WTC11 (cell line): ENCODE results near the gene HIF1A. TPM values are rescaled to one million over a fixed set of nuclear protein-coding genes. Genes with fewer than 3 reads are reported as not detected.

ENCODE experiments used
- ATAC-seq: fragments of 200-7000 bp; cut with Tn5 transposase; 2 replicates; pipeline ENCODE4 v1.10.0; 2021; ENCODE audit warnings: mild to moderate bottlenecking, moderate library complexity
- CTCF ChIA-PET: fragments of 300-600 bp; sonication (Branson Sonifier 250); formaldehyde crosslinking; loops from one replicate; lab custom pipeline; 2021; ENCODE audit warnings: antibody characterized with exemption; lab: Charles Lee
- POLR2A ChIA-PET: fragments of 350-600 bp; sonication (Branson Sonifier 250); formaldehyde crosslinking; loops from one replicate; lab custom pipeline; 2021; ENCODE audit warnings: antibody characterized with exemption; lab: Charles Lee
- DNase-seq: peaks from one replicate; pipeline ENCODE4 v3.0.0; 2021; ENCODE audit warnings: low spot score
- H3K27ac Mint-ChIP-seq: 2 replicates; pipeline ENCODE4 v1.8.0; 2021; ENCODE audit warnings: mixed read lengths
- H3K27me3 Mint-ChIP-seq: 2 replicates; pipeline ENCODE4 v1.8.0; 2021; ENCODE audit warnings: low read depth, mild to moderate bottlenecking, moderate library complexity, mixed read lengths
- H3K36me3 Mint-ChIP-seq: 2 replicates; pipeline ENCODE4 v1.8.0; 2021; ENCODE audit warnings: mixed read lengths
- H3K4me1 Mint-ChIP-seq: 2 replicates; pipeline ENCODE4 v1.8.0; 2022; ENCODE audit warnings: mixed read lengths
- H3K4me3 Mint-ChIP-seq: 2 replicates; pipeline ENCODE4 v1.8.0; 2021; ENCODE audit warnings: mild to moderate bottlenecking, moderate library complexity, mixed read lengths
- H3K9me3 Mint-ChIP-seq: 2 replicates; pipeline ENCODE4 v1.8.0; 2021; ENCODE audit warnings: mixed read lengths
- ARID4B ChIP-seq: sonication (generic); formaldehyde crosslinking; IDR thresholded peaks from 2 replicates; pipeline ENCODE4 v1.8.0; 2023; ENCODE audit warnings: missing genetic modification reagents, mild to moderate bottlenecking, borderline replicate concordance
- CTCF ChIP-seq: fragments of 200-600 bp; IDR thresholded peaks from 2 replicates; pipeline ENCODE4 v1.8.0; 2022; ENCODE audit warnings: antibody characterized with exemption
- E2F5 ChIP-seq: sonication (generic); formaldehyde crosslinking; IDR thresholded peaks from 2 replicates; pipeline ENCODE4 v1.8.1; 2022; ENCODE audit warnings: mild to moderate bottlenecking, moderate library complexity, missing genetic modification reagents
- ELF4 ChIP-seq: sonication (generic); formaldehyde crosslinking; IDR thresholded peaks from 2 replicates; pipeline ENCODE4 v1.8.1; 2022; ENCODE audit warnings: low read depth, mild to moderate bottlenecking, moderate library complexity, missing genetic modification reagents
- EMX1 ChIP-seq: fragments of 250-450 bp; sonication (Bioruptor Pico); IDR thresholded peaks from 2 replicates; pipeline ENCODE4 v1.8.0; 2021; ENCODE audit warnings: mild to moderate bottlenecking
- ESRRA ChIP-seq: sonication (generic); formaldehyde crosslinking; IDR thresholded peaks from 2 replicates; pipeline ENCODE4 v1.8.1; 2022; ENCODE audit warnings: mild to moderate bottlenecking, missing genetic modification reagents, borderline replicate concordance
- FOXP1 ChIP-seq: sonication (generic); formaldehyde crosslinking; IDR thresholded peaks from 2 replicates; pipeline ENCODE4 v1.8.0; 2022; ENCODE audit warnings: missing genetic modification reagents, mild to moderate bottlenecking, moderate library complexity, borderline replicate concordance
- FOXP4 ChIP-seq: sonication (generic); formaldehyde crosslinking; IDR thresholded peaks from 2 replicates; pipeline ENCODE4 v1.8.0; 2022; ENCODE audit warnings: mild to moderate bottlenecking, missing genetic modification reagents
- HMGXB4 ChIP-seq: sonication (generic); formaldehyde crosslinking; IDR thresholded peaks from 2 replicates; pipeline ENCODE4 v1.8.1; 2023; ENCODE audit warnings: mild to moderate bottlenecking, moderate library complexity, missing genetic modification reagents
- JAZF1 ChIP-seq: fragments of 250-450 bp; sonication (Bioruptor Pico); IDR thresholded peaks from 2 replicates; pipeline ENCODE4 v1.9.0; 2021; ENCODE audit warnings: moderate library complexity, mild to moderate bottlenecking, inconsistent platforms
- MAX ChIP-seq: sonication (generic); formaldehyde crosslinking; IDR thresholded peaks from 2 replicates; pipeline ENCODE4 v1.8.0; 2022; ENCODE audit warnings: mild to moderate bottlenecking, missing genetic modification reagents
- MXD4 ChIP-seq: fragments of 250-450 bp; sonication (Bioruptor Pico); IDR thresholded peaks from 2 replicates; pipeline ENCODE4 v1.8.0; 2021; ENCODE audit warnings: mild to moderate bottlenecking, moderate library complexity, borderline replicate concordance
- SMAD3 ChIP-seq: sonication (generic); formaldehyde crosslinking; IDR thresholded peaks from 2 replicates; pipeline ENCODE4 v1.8.0; 2022; ENCODE audit warnings: missing genetic modification reagents, mild to moderate bottlenecking, borderline replicate concordance
- TEAD1 ChIP-seq: sonication (generic); formaldehyde crosslinking; IDR thresholded peaks from 2 replicates; pipeline ENCODE4 v1.8.0; 2022; ENCODE audit warnings: mild to moderate bottlenecking, missing genetic modification reagents
- ZNF416 ChIP-seq: fragments of 250-450 bp; sonication (Bioruptor Pico); IDR thresholded peaks from 2 replicates; pipeline ENCODE4 v1.9.0; 2021; ENCODE audit warnings: mild to moderate bottlenecking, inconsistent platforms
- ZNF425 ChIP-seq: fragments of 250-450 bp; sonication (Bioruptor Pico); conservative IDR thresholded peaks from 2 replicates; pipeline ENCODE4 v1.9.0; 2021; ENCODE audit warnings: mild to moderate bottlenecking
- total RNA-seq: library from RNA; stranded (reverse); gene quantifications from 3 replicates; pipeline ENCODE4 v1.2.3, GENCODE V29; 2021

The HIF1A gene
- total RNA-seq, 1 experiment from 2014 or later, result 165 TPM

GRCh38 chr14:61672796-61673195, 22.5 kb upstream of the HIF1A start:
- H3K4me3 Mint-ChIP-seq, result no peak overlapping the region
- no peak for DNase-seq
- H3K9me3 Mint-ChIP-seq, result no peaks in the 10 kb centered on the region
- no peaks in the 10 kb centered on the region for H3K36me3 Mint-ChIP-seq
- no peak for ATAC-seq
- H3K27me3 Mint-ChIP-seq, result no peaks in the 10 kb centered on the region
- ChIA-PET CTCF (interaction anchor here (1.4 kb wide), 1 partner anchor 165 kb away, joined by 5 read pairs; no protein-coding TSS in a partner anchor), POLR2A (interaction anchor here (0.6 kb wide), 1 partner anchor 266 kb away, joined by 3 read pairs; no protein-coding TSS in a partner anchor)
- H3K4me1 Mint-ChIP-seq, result peaks cover 23% of the 10 kb centered on the region
- TF ChIP-seq FOXP4 (CRISPR knock-in tag) (no peak), MAX (no peak), SMAD3 (no peak), TEAD1 (no peak), ZNF416 (no peak), ESRRA (CRISPR knock-in tag) (no peak), CTCF (no peak), HMGXB4 (CRISPR knock-in tag) (no peak), ZNF425 (CRISPR knock-in tag) (no peak), MXD4 (CRISPR knock-in tag) (no peak), ELF4 (CRISPR knock-in tag) (no peak), E2F5 (CRISPR knock-in tag) (no peak), JAZF1 (CRISPR knock-in tag) (no peak), ARID4B (CRISPR knock-in tag) (no peak), EMX1 (CRISPR knock-in tag) (no peak), FOXP1 (no peak)
- no peak overlapping the region for H3K27ac Mint-ChIP-seq
